ENCODE measurements around the gene GRM7. TPM values are rescaled to one million over a fixed set of nuclear protein-coding genes. Genes with fewer than 3 reads are reported as not detected.

GRM7 gene
- total RNA-seq, 1 donor from 2014 or later = 0.80 TPM

- Histone ChIP-seq H3K9me3 (ENCODE audit: low read depth) (no peaks in the 10 kb centered on the region), H3K27me3 (no peaks in the 10 kb centered on the region), H3K4me2 (no peak overlapping the region), H3K9ac (no peak overlapping the region), H3K4me3 (no peak overlapping the region), H3K4me1 (peaks cover 7% of the 10 kb centered on the region), H3K27ac (no peak overlapping the region), H3K36me3 (no peaks in the 10 kb centered on the region), H3K79me2 (ENCODE audit: low read depth) (no peaks in the 10 kb centered on the region), H3F3A (ENCODE audit: low read depth) (no peaks in the 10 kb centered on the region), H2AFZ (replicated peaks) (no peak overlapping the region), H4K20me1 (ENCODE audit: low read depth) (no peaks in the 10 kb centered on the region)
- TF ChIP-seq CTCF (IDR thresholded peaks at IDR 0.05) (no peak), EZH2phosphoT487 (IDR thresholded peaks at IDR 0.05) (no peak), EZH2 (IDR thresholded peaks at IDR 0.05) (no peak)
- no peak for DNase-seq (ENCODE audit: low spot score)
- H3K36me3 Mint-ChIP-seq = no peaks in the 10 kb centered on the region
- H3K4me3 Mint-ChIP-seq = no peak overlapping the region
- H3K4me1 Mint-ChIP-seq = no peaks in the 10 kb centered on the region
- H3K27ac Mint-ChIP-seq = no peak overlapping the region
- no peaks in the 10 kb centered on the region for H3K9me3 Mint-ChIP-seq
- H3K27me3 Mint-ChIP-seq (ENCODE audit: insufficient read depth, low read depth) = no peaks in the 10 kb centered on the region
Measured at GRCh38 chr3:7188551-7188950, 327.6 kb downstream of the GRM7 start.

- Mint-ChIP-seq H3K36me3 (no peaks in the 10 kb centered on the region), H3K4me1 (no peaks in the 10 kb centered on the region), H3K27ac (no peak overlapping the region), H3K9me3 (no peaks in the 10 kb centered on the region), H3K4me3 (no peak overlapping the region), H3K27me3 (ENCODE audit: insufficient read depth, low read depth) (no peaks in the 10 kb centered on the region)
- no peak for DNase-seq (ENCODE audit: low spot score)
- H4K20me1 ChIP-seq (ENCODE audit: low read depth) = no peaks in the 10 kb centered on the region
- no peaks in the 10 kb centered on the region for H3K27me3 ChIP-seq
- peaks cover 7% of the 10 kb centered on the region for H3K4me1 ChIP-seq
- H3K4me3 ChIP-seq = no peak overlapping the region
- no peaks in the 10 kb centered on the region for H3K9me3 ChIP-seq (ENCODE audit: low read depth)
- TF ChIP-seq EZH2 (IDR thresholded peaks at IDR 0.05) = no peak
- no peak for TF ChIP-seq EZH2phosphoT487 (IDR thresholded peaks at IDR 0.05)
- no peak for TF ChIP-seq CTCF (IDR thresholded peaks at IDR 0.05)
- no peak overlapping the region for H3K4me2 ChIP-seq
- no peaks in the 10 kb centered on the region for H3K79me2 ChIP-seq (ENCODE audit: low read depth)
- no peaks in the 10 kb centered on the region for H3F3A ChIP-seq (ENCODE audit: low read depth)
- no peak overlapping the region for H3K9ac ChIP-seq
- H2AFZ ChIP-seq (replicated peaks) = no peak overlapping the region
- H3K36me3 ChIP-seq = no peaks in the 10 kb centered on the region
- no peak overlapping the region for H3K27ac ChIP-seq
Measured at GRCh38 chr3:7190095-7190494, 329.2 kb downstream of the GRM7 start.

- no peak for DNase-seq (ENCODE audit: low spot score)
- Mint-ChIP-seq H3K9me3 (no peaks in the 10 kb centered on the region), H3K4me1 (no peaks in the 10 kb centered on the region), H3K27ac (no peak overlapping the region), H3K36me3 (no peaks in the 10 kb centered on the region), H3K27me3 (ENCODE audit: insufficient read depth, low read depth) (no peaks in the 10 kb centered on the region), H3K4me3 (no peak overlapping the region)
- H3K9me3 ChIP-seq (ENCODE audit: low read depth) = no peaks in the 10 kb centered on the region
- H3K27ac ChIP-seq = no peak overlapping the region
- H3K4me3 ChIP-seq = no peak overlapping the region
- H3K79me2 ChIP-seq (ENCODE audit: low read depth) = no peaks in the 10 kb centered on the region
- peaks cover 7% of the 10 kb centered on the region for H3K4me1 ChIP-seq
- H3K9ac ChIP-seq = no peak overlapping the region
- TF ChIP-seq EZH2phosphoT487 (IDR thresholded peaks at IDR 0.05) = no peak
- TF ChIP-seq EZH2 (IDR thresholded peaks at IDR 0.05) = no peak
- no peak for TF ChIP-seq CTCF (IDR thresholded peaks at IDR 0.05)
- no peaks in the 10 kb centered on the region for H3K27me3 ChIP-seq
- no peaks in the 10 kb centered on the region for H3F3A ChIP-seq (ENCODE audit: low read depth)
- no peaks in the 10 kb centered on the region for H4K20me1 ChIP-seq (ENCODE audit: low read depth)
- H3K4me2 ChIP-seq = no peak overlapping the region
- H2AFZ ChIP-seq (replicated peaks) = no peak overlapping the region
- no peaks in the 10 kb centered on the region for H3K36me3 ChIP-seq
Measured at GRCh38 chr3:7193269-7193668, 332.4 kb downstream of the GRM7 start.

Measured in neural progenitor cell (in vitro differentiated cells).